GM23338 (cell line): ENCODE measurements around the gene BICRAL. TPM values are rescaled to one million over a fixed set of nuclear protein-coding genes. Genes with fewer than 3 reads are reported as not detected.

Source experiments
- ATAC-seq: fragments of 200-7000 bp; cut with Tn5 transposase; 3 replicates; pipeline ENCODE4 v1.9.1; 2020
- DNase-seq: peaks from one replicate; pipeline ENCODE4 v3.0.0-alpha.2; 2015; ENCODE audit warnings: low spot score
- H2AFZ ChIP-seq: fragments of 200-600 bp; sonication (generic); 2 replicates; pipeline ENCODE4 v1.8.0; 2016; ENCODE audit warnings: antibody characterized with exemption, mild to moderate bottlenecking, moderate library complexity
- H3F3A ChIP-seq: fragments of 200-600 bp; sonication (generic); replicated peaks from 2 replicates; pipeline ENCODE4 v1.8.0; 2017; ENCODE audit warnings: antibody characterized with exemption, mixed run types, low read depth
- H3K27ac ChIP-seq: fragments of 200-600 bp; sonication (generic); 2 replicates; pipeline ENCODE4 v1.6.1; 2016; ENCODE audit warnings: low read depth
- H3K27me3 ChIP-seq: fragments of 200-600 bp; sonication (generic); 2 replicates; pipeline ENCODE4 v1.8.0; 2016; ENCODE audit warnings: mild to moderate bottlenecking, mixed run types, moderate library complexity; ENCODE audit not compliant: insufficient read depth
- H3K36me3 ChIP-seq: fragments of 200-600 bp; sonication (generic); 2 replicates; pipeline ENCODE4 v1.8.0; 2016; ENCODE audit warnings: mild to moderate bottlenecking; ENCODE audit not compliant: insufficient read depth
- H3K4me1 ChIP-seq: fragments of 200-600 bp; sonication (generic); 2 replicates; pipeline ENCODE4 v1.8.0; 2016; ENCODE audit warnings: mild to moderate bottlenecking, moderate library complexity; ENCODE audit not compliant: insufficient read depth
- H3K4me2 ChIP-seq: fragments of 200-600 bp; sonication (generic); 2 replicates; pipeline ENCODE4 v1.7.1; 2017; ENCODE audit warnings: mixed run types
- H3K4me3 ChIP-seq: fragments of 200-600 bp; sonication (generic); 2 replicates; pipeline ENCODE4 v1.6.1; 2016; ENCODE audit warnings: mixed run types
- H3K79me2 ChIP-seq: fragments of 200-600 bp; sonication (generic); replicated peaks from 2 replicates; pipeline ENCODE4 v1.8.0; 2017; ENCODE audit warnings: mild to moderate bottlenecking; ENCODE audit not compliant: insufficient read depth
- H3K9me2 ChIP-seq: fragments of 200-600 bp; sonication (generic); 2 replicates; pipeline ENCODE4 v1.8.0; 2017; ENCODE audit not compliant: insufficient read depth
- H4K20me1 ChIP-seq: fragments of 200-600 bp; sonication (generic); replicated peaks from 2 replicates; pipeline ENCODE4 v1.8.0; 2017; ENCODE audit warnings: mild to moderate bottlenecking; ENCODE audit not compliant: insufficient read depth
- H3K27ac Mint-ChIP-seq: 2 replicates; pipeline ENCODE4 v1.8.0; 2020; ENCODE audit warnings: inconsistent platforms, mild to moderate bottlenecking, moderate library complexity, mixed read lengths
- H3K27me3 Mint-ChIP-seq: 3 replicates; pipeline ENCODE4 v1.8.0; 2022; ENCODE audit warnings: low read depth, mild to moderate bottlenecking, moderate library complexity, mixed read lengths, inconsistent platforms; ENCODE audit not compliant: insufficient read depth, poor library complexity
- H3K36me3 Mint-ChIP-seq: 3 replicates; pipeline ENCODE4 v1.8.0; 2021; ENCODE audit warnings: low read depth, mild to moderate bottlenecking, inconsistent platforms, moderate library complexity, mixed read lengths
- H3K4me1 Mint-ChIP-seq: 3 replicates; pipeline ENCODE4 v1.8.0; 2020; ENCODE audit warnings: mild to moderate bottlenecking, inconsistent platforms, mixed read lengths
- H3K4me3 Mint-ChIP-seq: 3 replicates; pipeline ENCODE4 v1.8.0; 2021; ENCODE audit warnings: moderate library complexity, mild to moderate bottlenecking, inconsistent platforms, mixed read lengths
- H3K9me3 Mint-ChIP-seq: 3 replicates; pipeline ENCODE4 v1.8.0; 2020; ENCODE audit warnings: moderate library complexity, mild to moderate bottlenecking, inconsistent platforms, mixed read lengths
- CREB1 ChIP-seq: fragments of 250-450 bp; sonication (Bioruptor Pico); IDR thresholded peaks from 2 replicates; pipeline ENCODE4 v1.5.0; 2020; ENCODE audit warnings: low read depth, mild to moderate bottlenecking, moderate library complexity
- CTCF ChIP-seq, 2 experiments: fragments of 200-600 bp in 1 of 2; sonication (generic) in 1 of 2; conservative IDR thresholded peaks; 2 replicates each; pipeline versions ENCODE4 v1.5.1 to v1.6.1; 2016 to 2017; ENCODE audit warnings: antibody characterized with exemption in 2 of 2, low read depth in 2 of 2, mild to moderate bottlenecking in 2 of 2, moderate library complexity in 1 of 2
- ETS1 ChIP-seq: IDR thresholded peaks from 2 replicates; pipeline ENCODE4 v1.6.1; 2016; ENCODE audit warnings: antibody characterized with exemption
- EZH2 ChIP-seq: fragments of 200-600 bp; sonication (generic); IDR thresholded peaks from one replicate; pipeline ENCODE4 v1.8.0; 2017; ENCODE audit warnings: antibody characterized with exemption, mild to moderate bottlenecking, low read depth; ENCODE audit not compliant: unreplicated experiment
- EZH2phosphoT487 ChIP-seq: fragments of 200-600 bp; sonication (generic); IDR thresholded peaks from one replicate; pipeline ENCODE4 v1.8.1; 2018; ENCODE audit warnings: antibody characterized with exemption; ENCODE audit not compliant: unreplicated experiment
- JUNB ChIP-seq: IDR thresholded peaks from one replicate; pipeline ENCODE4 v1.6.1; 2016; ENCODE audit warnings: antibody characterized with exemption; ENCODE audit not compliant: unreplicated experiment
- NANOG ChIP-seq: IDR thresholded peaks from 2 replicates; pipeline ENCODE4 v1.6.1; 2016; ENCODE audit warnings: antibody characterized with exemption, borderline replicate concordance
- POLR2AphosphoS5 ChIP-seq: IDR thresholded peaks from 2 replicates; pipeline ENCODE4 v1.6.1; 2016; ENCODE audit warnings: antibody characterized with exemption, low read depth
- REST ChIP-seq: IDR thresholded peaks from one replicate; pipeline ENCODE4 v1.6.1; 2018; ENCODE audit warnings: antibody characterized with exemption; ENCODE audit not compliant: unreplicated experiment
- STAT1 ChIP-seq: IDR thresholded peaks from one replicate; pipeline ENCODE4 v1.6.1; 2016; ENCODE audit warnings: antibody characterized with exemption; ENCODE audit not compliant: unreplicated experiment
- ZNF114 ChIP-seq: fragments of 250-450 bp; sonication (Bioruptor Pico); IDR thresholded peaks from 2 replicates; pipeline ENCODE4 v1.5.0; 2020; ENCODE audit warnings: mild to moderate bottlenecking, moderate library complexity
- ZNF331 ChIP-seq: fragments of 250-450 bp; sonication (Bioruptor Pico); IDR thresholded peaks from 2 replicates; pipeline ENCODE4 v1.5.0; 2020; ENCODE audit warnings: low read depth, mild to moderate bottlenecking, moderate library complexity
- ZNF462 ChIP-seq: fragments of 250-450 bp; sonication (Bioruptor Pico); IDR thresholded peaks from 2 replicates; pipeline ENCODE4 v1.5.0; 2020; ENCODE audit warnings: mild to moderate bottlenecking, moderate library complexity
- polyA plus RNA-seq: library from polyadenylated mRNA; unstranded; fragments of >200 nt; fragmentation: Nextera tagmentation; extraction: Ambion mirVana; gene quantifications from 2 replicates; pipeline ENCODE4 v1.2.1, GENCODE V29; 2016
- total RNA-seq: library from RNA; depleted of rRNA; stranded (reverse); fragments of >200 nt; shearing (Covaris generic); gene quantifications from 2 replicates; pipeline ENCODE4 v1.2.3, GENCODE V29; 2014

The BICRAL gene
- total and polyA plus RNA-seq, 2 experiments from 2014 or later = 3.4 to 11.7 TPM

- TF ChIP-seq POLR2AphosphoS5 (no peak), ZNF462 (CRISPR knock-in tag) (no peak), NANOG (no peak), STAT1 (no peak), CREB1 (no peak), ZNF114 (CRISPR knock-in tag) (no peak), REST (no peak), JUNB (no peak), ETS1 (no peak), EZH2 (no peak), CTCF (conservative IDR thresholded peaks at IDR 0.05; ENCODE audit: low read depth in 2 of 2) (no peak), EZH2phosphoT487 (no peak), ZNF331 (CRISPR knock-in tag) (no peak)
- no peaks in the 10 kb centered on the region for H3K27me3 Mint-ChIP-seq
- Histone ChIP-seq H3K4me1 (peaks cover 27% of the 10 kb centered on the region), H3K4me2 (no peak overlapping the region), H3F3A (no peaks in the 10 kb centered on the region), H3K36me3 (peaks cover 10% of the 10 kb centered on the region), H2AFZ (no peak overlapping the region), H3K27me3 (no peaks in the 10 kb centered on the region), H4K20me1 (0 out of 2 replicates have a peak, but pooled peaks cover 4% of the 10 kb centered on the region), H3K4me3 (no peak overlapping the region), H3K9me2 (no peaks in the 10 kb centered on the region), H3K27ac (no peak overlapping the region), H3K79me2 (no peaks in the 10 kb centered on the region)
- peaks cover 31% of the 10 kb centered on the region for H3K4me1 Mint-ChIP-seq
- H3K9me3 Mint-ChIP-seq = no peaks in the 10 kb centered on the region
- H3K36me3 Mint-ChIP-seq = peaks cover 5% of the 10 kb centered on the region; the same call in 2 of the 3 replicates
- no peak overlapping the region for H3K27ac Mint-ChIP-seq
- H3K4me3 Mint-ChIP-seq = no peak overlapping the region
- no peak for ATAC-seq
- no peak for DNase-seq
Observed at GRCh38 chr6:42821846-42822245, 40.0 kb downstream of the BICRAL start.
